ENCODE data around the gene TRIM33. TPM values are rescaled to one million over a fixed set of nuclear protein-coding genes. Genes with fewer than 3 reads are reported as not detected.
A peak's percentile ranks its signal among the peaks of the same experiment; 100 is the strongest.

Gene TRIM33
- polyA plus RNA-seq, 1 donor from 2014 or later, result 58.7 TPM

- Histone ChIP-seq H2AFZ (ENCODE audit: low read depth, low read length) (peak overlapping the region; percentile 75), H4K20me1 (ENCODE audit: insufficient read depth) (peaks cover 21% of the 10 kb centered on the region)
Observed at GRCh38 chr1:114510274-114511031, 550 bp downstream of the TRIM33 start.

GRCh38 chr1:114509596-114510273, 1.3 kb downstream of the TRIM33 start:
- H3F3A ChIP-seq (ENCODE audit: insufficient read depth, low read length, poor library complexity, severe bottlenecking), result peaks cover 3% of the 10 kb centered on the region
- no peaks in the 10 kb centered on the region for H3K27me3 ChIP-seq (ENCODE audit: insufficient read depth, low read depth, low read length)
- no peaks in the 10 kb centered on the region for H3K9me2 ChIP-seq (ENCODE audit: insufficient read depth, low read length)
- peak overlapping the region; percentile 75 for H2AFZ ChIP-seq (ENCODE audit: low read depth, low read length)
- no peaks in the 10 kb centered on the region for H3K9me3 ChIP-seq (ENCODE audit: low read length)
- peak overlapping the region; percentile 79 for H3K4me2 ChIP-seq (ENCODE audit: low read length)
- H3K27ac ChIP-seq (ENCODE audit: low read length), result peak overlapping the region; percentile 95
- no peaks in the 10 kb centered on the region for H3K36me3 ChIP-seq (ENCODE audit: insufficient read depth, low read length)
- no peak for TF ChIP-seq MXI1 (conservative IDR thresholded peaks at IDR 0.05; ENCODE audit: poor library complexity, severe bottlenecking)
- peak overlapping the region; percentile 99 for H3K9ac ChIP-seq (ENCODE audit: low read length)
- peaks cover 27% of the 10 kb centered on the region for H4K20me1 ChIP-seq (ENCODE audit: insufficient read depth)
- peak overlapping the region; percentile 98 for H3K4me3 ChIP-seq (ENCODE audit: low read length)
- peaks cover 57% of the 10 kb centered on the region for H3K79me2 ChIP-seq (replicated peaks; ENCODE audit: insufficient read depth, low read length)

More at GRCh38 chr1:114510274-114511031, 550 bp downstream of the TRIM33 start:
- Histone ChIP-seq H3K27me3 (ENCODE audit: insufficient read depth, low read depth, low read length) (no peaks in the 10 kb centered on the region), H3K4me2 (ENCODE audit: low read length) (no peak overlapping the region), H3K79me2 (replicated peaks; ENCODE audit: insufficient read depth, low read length) (peaks cover 50% of the 10 kb centered on the region), H3K9ac (ENCODE audit: low read length) (peak overlapping the region; percentile 99), H3K9me3 (ENCODE audit: low read length) (no peaks in the 10 kb centered on the region), H3K9me2 (ENCODE audit: insufficient read depth, low read length) (no peaks in the 10 kb centered on the region), H3K27ac (ENCODE audit: low read length) (peak overlapping the region; percentile 95), H3F3A (ENCODE audit: insufficient read depth, low read length, poor library complexity, severe bottlenecking) (peaks cover 3% of the 10 kb centered on the region), H3K36me3 (ENCODE audit: insufficient read depth, low read length) (no peaks in the 10 kb centered on the region), H3K4me3 (ENCODE audit: low read length) (peak overlapping the region; percentile 98)
- TF ChIP-seq EZH2 (IDR thresholded peaks at IDR 0.05; ENCODE audit: borderline replicate concordance, insufficient read depth, low read length, poor library complexity, severe bottlenecking), result no peak
- peak; percentile 38 for TF ChIP-seq MXI1 (conservative IDR thresholded peaks at IDR 0.05; ENCODE audit: poor library complexity, severe bottlenecking)
- no peak for TF ChIP-seq RAD21 (conservative IDR thresholded peaks at IDR 0.05)
- TF ChIP-seq EP300 (conservative IDR thresholded peaks at IDR 0.05; ENCODE audit: poor library complexity, severe bottlenecking), result no peak
- no peak for TF ChIP-seq SMC3 (conservative IDR thresholded peaks at IDR 0.05; ENCODE audit: poor library complexity)
- no peak for TF ChIP-seq POLR2AphosphoS5 (IDR thresholded peaks at IDR 0.05)
- peak; percentile 65 for TF ChIP-seq REST (IDR thresholded peaks at IDR 0.05; ENCODE audit: borderline replicate concordance)
- TF ChIP-seq TAF1 (IDR thresholded peaks at IDR 0.05; ENCODE audit: low read depth), result peak; percentile 39

GRCh38 chr1:114508386-114508898, 2.6 kb downstream of the TRIM33 start:
- peaks cover 70% of the 10 kb centered on the region for H3K79me2 ChIP-seq (replicated peaks; ENCODE audit: insufficient read depth, low read length)
- peak overlapping the region; percentile 99 for H3K9ac ChIP-seq (ENCODE audit: low read length)
- no peaks in the 10 kb centered on the region for H3K36me3 ChIP-seq (ENCODE audit: insufficient read depth, low read length)
- peak overlapping the region; percentile 79 for H3K4me2 ChIP-seq (ENCODE audit: low read length)
- no peaks in the 10 kb centered on the region for H3K27me3 ChIP-seq (ENCODE audit: insufficient read depth, low read depth, low read length)
- TF ChIP-seq TAF1 (IDR thresholded peaks at IDR 0.05; ENCODE audit: low read depth), result no peak
- no peak for TF ChIP-seq POLR2AphosphoS5 (IDR thresholded peaks at IDR 0.05)
- no peak for TF ChIP-seq CTCF (IDR thresholded peaks at IDR 0.05; ENCODE audit: poor library complexity, severe bottlenecking)
- no peak for TF ChIP-seq RAD21 (conservative IDR thresholded peaks at IDR 0.05)
- TF ChIP-seq MXI1 (conservative IDR thresholded peaks at IDR 0.05; ENCODE audit: poor library complexity, severe bottlenecking), result no peak
- no peak for TF ChIP-seq EZH2 (IDR thresholded peaks at IDR 0.05; ENCODE audit: borderline replicate concordance, insufficient read depth, low read length, poor library complexity, severe bottlenecking)
- no peak for TF ChIP-seq SMC3 (conservative IDR thresholded peaks at IDR 0.05; ENCODE audit: poor library complexity)
- TF ChIP-seq REST (IDR thresholded peaks at IDR 0.05; ENCODE audit: borderline replicate concordance), result no peak
- no peak for TF ChIP-seq EP300 (conservative IDR thresholded peaks at IDR 0.05; ENCODE audit: poor library complexity, severe bottlenecking)
- no peaks in the 10 kb centered on the region for H3K9me3 ChIP-seq (ENCODE audit: low read length)
- H3K4me3 ChIP-seq (ENCODE audit: low read length), result peak overlapping the region; percentile 98
- no peak overlapping the region for H3K27ac ChIP-seq (ENCODE audit: low read length)
- no peaks in the 10 kb centered on the region for H3K9me2 ChIP-seq (ENCODE audit: insufficient read depth, low read length)
- no peak overlapping the region for H2AFZ ChIP-seq (ENCODE audit: low read depth, low read length)
- peaks cover 3% of the 10 kb centered on the region for H3F3A ChIP-seq (ENCODE audit: insufficient read depth, low read length, poor library complexity, severe bottlenecking)
- peaks cover 38% of the 10 kb centered on the region for H4K20me1 ChIP-seq (ENCODE audit: insufficient read depth)
